Endodermal cell (in vitro differentiated cells): ENCODE measurements around the gene BCAN. TPM values are rescaled to one million over a fixed set of nuclear protein-coding genes. Genes with fewer than 3 reads are reported as not detected.

ENCODE experiments used
- DNase-seq: peaks from one replicate; pipeline ENCODE4 v3.0.0-alpha.2; 2017
- H3K27ac ChIP-seq: 2 replicates; pipeline ENCODE4 v1.5.1; 2013; ENCODE audit warnings: mild to moderate bottlenecking, low read depth, low read length, moderate library complexity
- H3K27me3 ChIP-seq: 2 replicates; pipeline ENCODE4 v1.6.1; 2013; ENCODE audit warnings: mild to moderate bottlenecking, low read length, moderate library complexity; ENCODE audit not compliant: insufficient read depth, control insufficient read depth, poor library complexity, severe bottlenecking
- H3K36me3 ChIP-seq: 2 replicates; pipeline ENCODE4 v1.7.0; 2013; ENCODE audit warnings: mild to moderate bottlenecking, low read length, moderate library complexity; ENCODE audit not compliant: control insufficient read depth, insufficient read depth
- H3K4me1 ChIP-seq: one replicate; pipeline ENCODE4 v1.7.0; 2013; ENCODE audit warnings: low read length; ENCODE audit not compliant: control insufficient read depth, insufficient read depth
- H3K4me3 ChIP-seq: 2 replicates; pipeline ENCODE4 v1.5.1; 2013; ENCODE audit warnings: mild to moderate bottlenecking, low read length, moderate library complexity
- H3K9ac ChIP-seq: 2 replicates; pipeline ENCODE4 v1.6.1; 2013; ENCODE audit warnings: mild to moderate bottlenecking, low read length, moderate library complexity; ENCODE audit not compliant: poor library complexity, severe bottlenecking; ENCODE audit errors: extremely low read depth
- H3K9me3 ChIP-seq: 2 replicates; pipeline ENCODE4 v1.6.1; 2013; ENCODE audit warnings: mild to moderate bottlenecking, low read length, moderate library complexity; ENCODE audit not compliant: control insufficient read depth
- H3K27ac Mint-ChIP-seq: 2 replicates; pipeline ENCODE4 v1.8.0; 2020; ENCODE audit warnings: mixed read lengths
- H3K27me3 Mint-ChIP-seq: 2 replicates; pipeline ENCODE4 v1.8.0; 2021; ENCODE audit warnings: mild to moderate bottlenecking, mixed read lengths; ENCODE audit not compliant: insufficient read depth
- H3K36me3 Mint-ChIP-seq: 2 replicates; pipeline ENCODE4 v1.8.0; 2020; ENCODE audit warnings: low read depth, mixed read lengths
- H3K4me1 Mint-ChIP-seq: 2 replicates; pipeline ENCODE4 v1.8.0; 2020; ENCODE audit warnings: mixed read lengths
- H3K4me3 Mint-ChIP-seq: 2 replicates; pipeline ENCODE4 v1.8.0; 2020; ENCODE audit warnings: mild to moderate bottlenecking, moderate library complexity, mixed read lengths
- H3K9me3 Mint-ChIP-seq: 2 replicates; pipeline ENCODE4 v1.8.0; 2020; ENCODE audit warnings: mild to moderate bottlenecking, mixed read lengths
- CTCF ChIP-seq: fragments of 200-600 bp; sonication (generic); conservative IDR thresholded peaks from 2 replicates; pipeline ENCODE4 v1.5.0; 2021; ENCODE audit warnings: antibody characterized with exemption, mild to moderate bottlenecking
- WGBS, 2 experiments: methylation state at CpG; one replicate each; pipeline versions ENCODE4 v1.1.5 to v1.1.7; 2013; ENCODE audit warnings: missing lambda C conversion rate in 2 of 2, mixed read lengths in 1 of 2; ENCODE audit not compliant: insufficient coverage in 1 of 2, insufficient read length in 1 of 2; 5-methylcytosine and 5-hydroxymethylcytosine counted together
- total RNA-seq, 2 donors: library from RNA; stranded (reverse); fragmentation: NEBNext Ultra II Directional in 1 of 2; extraction: Animal tissue kit (Norgen Biotek cat#: 25700) in 1 of 2; gene quantifications; 2 replicates in 1 of 2; 3 replicates in 1 of 2; pipeline ENCODE4 v1.2.1, GENCODE V29; 2021

The BCAN gene
- total RNA-seq, 2 donors from 2014 or later = 0.31 TPM; not detected in 1

DNA sequence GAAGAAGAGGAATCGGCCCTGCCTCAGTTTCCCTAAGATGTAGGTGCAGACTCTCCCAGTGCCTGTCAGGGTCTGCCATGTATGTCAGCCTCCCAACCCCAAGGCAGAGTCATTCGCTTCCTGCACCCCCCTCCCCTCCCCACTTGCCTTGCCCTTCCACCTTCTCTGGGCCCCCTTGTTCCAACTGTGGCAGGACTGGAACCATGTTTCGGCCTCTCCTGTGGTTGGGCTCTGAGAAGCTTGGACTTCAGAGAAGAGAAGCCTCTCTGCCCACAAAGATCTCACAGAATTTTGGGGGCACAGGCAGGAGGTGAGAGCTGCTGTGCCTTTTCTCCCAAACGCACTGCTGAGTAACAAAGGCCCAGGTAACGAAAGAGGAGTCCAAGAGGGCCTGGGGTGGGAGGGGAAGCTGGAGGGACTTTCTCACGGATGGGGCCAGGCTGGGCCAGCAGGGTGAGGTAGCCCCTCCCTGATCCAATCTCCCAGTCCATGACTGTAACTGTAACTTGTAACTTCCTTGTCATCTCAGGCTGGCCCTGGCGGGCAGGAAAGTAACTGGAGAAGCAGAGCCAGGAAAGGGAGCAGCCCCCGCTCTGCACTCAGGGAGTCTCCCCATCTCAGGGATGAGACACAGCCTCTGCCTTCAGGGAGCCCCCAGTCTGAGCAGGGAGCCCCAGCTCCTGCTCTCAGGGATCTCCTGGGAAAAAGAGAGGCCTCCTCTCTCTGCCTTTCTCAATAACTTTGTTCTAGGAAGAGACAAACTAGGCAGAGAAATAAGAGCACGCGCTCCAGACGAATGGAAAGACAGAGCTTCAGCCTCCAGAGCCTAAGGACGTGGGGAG is 52.2 kb downstream of the BCAN start:
- Mint-ChIP-seq H3K4me1 (peaks cover 55% of the 10 kb centered on the region), H3K27me3 (peaks cover 31% of the 10 kb centered on the region), H3K36me3 (peaks cover 17% of the 10 kb centered on the region), H3K9me3 (no peaks in the 10 kb centered on the region), H3K4me3 (peak overlapping the region; percentile 47), H3K27ac (peak overlapping the region; percentile 93)
- peak; percentile 83 for DNase-seq
- Histone ChIP-seq H3K27me3 (peaks cover 6% of the 10 kb centered on the region), H3K9ac (no peak overlapping the region), H3K27ac (peak overlapping the region; percentile 84), H3K4me3 (peak overlapping the region; percentile 1), H3K9me3 (no peaks in the 10 kb centered on the region), H3K36me3 (peaks cover 4% of the 10 kb centered on the region), H3K4me1 (peaks cover 25% of the 10 kb centered on the region)
- TF ChIP-seq CTCF = no peak
- 60 to 62% methylated on average over 9 to 12 of the region's 12 CpGs for WGBS, 2 experiments

- no peaks in the 10 kb centered on the region for H3K9me3 Mint-ChIP-seq
- peak overlapping the region; percentile 84 for H3K27ac ChIP-seq
- no peak overlapping the region for H3K4me3 ChIP-seq
- H3K36me3 ChIP-seq = peaks cover 4% of the 10 kb centered on the region
- H3K27me3 ChIP-seq = peaks cover 6% of the 10 kb centered on the region
- DNase-seq = no peak
- 82 to 85% methylated on average over 5 of the region's 5 CpGs for WGBS, 2 experiments
- H3K27ac Mint-ChIP-seq = peak overlapping the region; percentile 71
- peaks cover 31% of the 10 kb centered on the region for H3K27me3 Mint-ChIP-seq
- H3K9me3 ChIP-seq = no peaks in the 10 kb centered on the region
- H3K4me1 Mint-ChIP-seq = peaks cover 50% of the 10 kb centered on the region
- H3K36me3 Mint-ChIP-seq = peaks cover 22% of the 10 kb centered on the region
- H3K4me1 ChIP-seq = peaks cover 25% of the 10 kb centered on the region
- no peak for TF ChIP-seq CTCF
- H3K9ac ChIP-seq = no peak overlapping the region
- H3K4me3 Mint-ChIP-seq = peak overlapping the region; percentile 47
Measured at GRCh38 chr1:156694690-156694962, 52.7 kb downstream of the BCAN start.

GRCh38 chr1:156696755-156697154 is 54.8 kb downstream of the BCAN start:
- H3K4me3 Mint-ChIP-seq = no peak overlapping the region
- Histone ChIP-seq H3K9me3 (no peaks in the 10 kb centered on the region), H3K27me3 (no peaks in the 10 kb centered on the region), H3K27ac (no peak overlapping the region), H3K4me3 (no peak overlapping the region), H3K9ac (no peak overlapping the region), H3K36me3 (peaks cover 14% of the 10 kb centered on the region), H3K4me1 (peaks cover 18% of the 10 kb centered on the region)
- H3K36me3 Mint-ChIP-seq = peaks cover 41% of the 10 kb centered on the region
- H3K4me1 Mint-ChIP-seq = peaks cover 41% of the 10 kb centered on the region
- H3K9me3 Mint-ChIP-seq = no peaks in the 10 kb centered on the region
- no peak for TF ChIP-seq CTCF
- H3K27ac Mint-ChIP-seq = peak overlapping the region; percentile 37
- no peak for DNase-seq
- 90 to 93% methylated on average over 7 to 8 of the region's 8 CpGs for WGBS, 2 experiments
- peaks cover 38% of the 10 kb centered on the region for H3K27me3 Mint-ChIP-seq
